ENCODE data around the gene CHST8.

CHST8 gene

GRCh38 chr19:33582914-33583313 is 38.8 kb upstream of the CHST8 start:
- no peaks in the 10 kb centered on the region for H3K27me3 ChIP-seq
- H3K9me3 ChIP-seq: no peaks in the 10 kb centered on the region; the same call in 1 of the 2 replicates
- no peak overlapping the region for H3K4me3 ChIP-seq (ENCODE audit: low read depth, low read length)
- H3K36me3 ChIP-seq: no peaks in the 10 kb centered on the region
- no peak for DNase-seq
- TF ChIP-seq CTCF (IDR thresholded peaks at IDR 0.05; ENCODE audit: low read depth, low read length): no peak
- no peaks in the 10 kb centered on the region for H3K4me1 ChIP-seq

GRCh38 chr19:33587150-33587549 is 34.6 kb upstream of the CHST8 start:
- TF ChIP-seq CTCF (IDR thresholded peaks at IDR 0.05; ENCODE audit: low read depth, low read length): no peak
- no peak for DNase-seq
- no peaks in the 10 kb centered on the region; the same call in 1 of the 2 replicates for H3K9me3 ChIP-seq

GRCh38 chr19:33590224-33590623 is 31.5 kb upstream of the CHST8 start:
- no peak for DNase-seq
- no peaks in the 10 kb centered on the region for H3K36me3 ChIP-seq
- H3K9me3 ChIP-seq: no peaks in the 10 kb centered on the region; the same call in 1 of the 2 replicates
- no peak for TF ChIP-seq CTCF (IDR thresholded peaks at IDR 0.05; ENCODE audit: low read depth, low read length)
- no peaks in the 10 kb centered on the region for H3K27me3 ChIP-seq
- H3K4me1 ChIP-seq: no peaks in the 10 kb centered on the region
- no peak overlapping the region for H3K4me3 ChIP-seq (ENCODE audit: low read depth, low read length)

More at GRCh38 chr19:33587150-33587549, 34.6 kb upstream of the CHST8 start:
- Histone ChIP-seq H3K27me3 (no peaks in the 10 kb centered on the region), H3K4me1 (no peaks in the 10 kb centered on the region), H3K4me3 (ENCODE audit: low read depth, low read length) (no peak overlapping the region), H3K36me3 (no peaks in the 10 kb centered on the region)

GRCh38 chr19:33595783-33596182 is 26.0 kb upstream of the CHST8 start:
- Histone ChIP-seq H3K36me3 (no peaks in the 10 kb centered on the region), H3K27me3 (no peaks in the 10 kb centered on the region), H3K4me3 (ENCODE audit: low read depth, low read length) (no peak overlapping the region), H3K9me3 (no peaks in the 10 kb centered on the region), H3K4me1 (no peaks in the 10 kb centered on the region)
- no peak for TF ChIP-seq CTCF (IDR thresholded peaks at IDR 0.05; ENCODE audit: low read depth, low read length)
- DNase-seq: no peak

GRCh38 chr19:33601583-33601982 is 20.2 kb upstream of the CHST8 start:
- Histone ChIP-seq H3K4me3 (ENCODE audit: low read depth, low read length) (no peak overlapping the region), H3K27me3 (no peaks in the 10 kb centered on the region), H3K4me1 (peaks cover 3% of the 10 kb centered on the region; the same call in 1 of the 2 replicates), H3K36me3 (no peaks in the 10 kb centered on the region), H3K9me3 (peaks cover 5% of the 10 kb centered on the region; the same call in 1 of the 2 replicates)
- no peak for DNase-seq
- TF ChIP-seq CTCF (IDR thresholded peaks at IDR 0.05; ENCODE audit: low read depth, low read length): no peak

GRCh38 chr19:33602576-33603204 is 19.1 kb upstream of the CHST8 start:
- no peaks in the 10 kb centered on the region for H3K36me3 ChIP-seq
- no peak overlapping the region for H3K4me3 ChIP-seq (ENCODE audit: low read depth, low read length)
- H3K4me1 ChIP-seq: peaks cover 3% of the 10 kb centered on the region; the same call in 1 of the 2 replicates
- TF ChIP-seq CTCF (IDR thresholded peaks at IDR 0.05; ENCODE audit: low read depth, low read length): no peak
- H3K27me3 ChIP-seq: no peaks in the 10 kb centered on the region
- H3K9me3 ChIP-seq: peaks cover 5% of the 10 kb centered on the region; the same call in 1 of the 2 replicates
- no peak for DNase-seq
